GM12878 (cell line): ENCODE data around the gene RNF149. TPM values are rescaled to one million over a fixed set of nuclear protein-coding genes. Genes with fewer than 3 reads are reported as not detected.

Experiments
- ATAC-seq: fragments of 200-7000 bp; cut with Tn5 transposase; 3 replicates; pipeline ENCODE4 v1.9.1; 2020; ENCODE audit warnings: mild to moderate bottlenecking, moderate library complexity
- BruUV-seq: library from RNA; stranded (reverse); fragments of 400-500 nt; replicated peaks from 2 replicates; lab custom pipeline; 2021; lab: Mats Ljungman, UMichigan
- CTCF ChIA-PET: fragments of 300-600 bp; sonication (Branson Sonifier 250); formaldehyde crosslinking; extraction: SDS; loops from one replicate; lab custom pipeline; 2021; ENCODE audit warnings: inconsistent platforms; lab: Yijun Ruan, JAX
- POLR2A ChIA-PET: fragments of 350-600 bp; formaldehyde crosslinking; extraction: SDS; loops from one replicate; lab custom pipeline; 2021; ENCODE audit warnings: inconsistent platforms; lab: Charles Lee
- RAD21 ChIA-PET: fragments of 300-600 bp; sonication (Branson Sonifier 250); formaldehyde crosslinking; loops from one replicate; lab custom pipeline; 2023; ENCODE audit warnings: antibody characterized with exemption; ENCODE audit not compliant: unreplicated experiment; lab: Charles Lee
- SMC1A ChIA-PET: fragments of 300-600 bp; sonication (Branson Sonifier 250); formaldehyde crosslinking; loops from one replicate; lab custom pipeline; 2023; ENCODE audit not compliant: unreplicated experiment, uncharacterized antibody; lab: Charles Lee
- DNase-seq: peaks from one replicate; pipeline ENCODE4 v3.0.0-alpha.2; 2011; ENCODE audit warnings: low read depth, low spot score
- FAIRE-seq: peaks from 3 replicates; lab custom pipeline; 2011; peaks lifted over from hg19 to GRCh38; lab: Jason Lieb, UNC
- H2AFZ ChIP-seq: 2 replicates; pipeline ENCODE4 v1.6.0; 2011; ENCODE audit warnings: low read depth, low read length, control low read depth; ENCODE audit not compliant: control insufficient read depth
- H3K27ac ChIP-seq: 2 replicates; pipeline ENCODE4 v1.5.1; 2011; ENCODE audit warnings: control low read depth; ENCODE audit not compliant: control insufficient read depth, insufficient read depth
- H3K27me3 ChIP-seq, 2 experiments: replicated peaks in 1 of 2; 2 replicates each; pipeline versions ENCODE4 v1.6.0 to v1.6.1; 2011; ENCODE audit warnings: low read length in 1 of 2; ENCODE audit not compliant: control insufficient read depth in 2 of 2, insufficient read depth in 2 of 2
- H3K36me3 ChIP-seq, 2 experiments: 2 replicates each; pipeline ENCODE4 v1.5.1; 2011; ENCODE audit warnings: low read length in 1 of 2; ENCODE audit not compliant: control insufficient read depth in 2 of 2, insufficient read depth in 2 of 2
- H3K4me1 ChIP-seq: 2 replicates; pipeline ENCODE4 v1.6.1; 2011; ENCODE audit warnings: mild to moderate bottlenecking, low read length, moderate library complexity, mixed read lengths; ENCODE audit not compliant: control insufficient read depth, insufficient read depth
- H3K4me2 ChIP-seq: 2 replicates; pipeline ENCODE4 v1.6.0; 2011; ENCODE audit warnings: control low read depth; ENCODE audit not compliant: control insufficient read depth, insufficient read depth
- H3K4me3 ChIP-seq: fragments of 200-600 bp; sonication (generic); 2 replicates; pipeline ENCODE4 v1.5.1; 2016
- H3K79me2 ChIP-seq: 2 replicates; pipeline ENCODE4 v1.6.0; 2011; ENCODE audit warnings: low read length; ENCODE audit not compliant: control insufficient read depth, insufficient read depth
- H3K9ac ChIP-seq: 2 replicates; pipeline ENCODE4 v1.8.0; 2011; ENCODE audit warnings: low read length, control low read depth, mixed read lengths; ENCODE audit not compliant: control insufficient read depth, insufficient read depth
- H3K9me3 ChIP-seq: replicated peaks from 3 replicates; pipeline ENCODE4 v1.5.1; 2011; ENCODE audit warnings: mild to moderate bottlenecking, low read length; ENCODE audit not compliant: control insufficient read depth, insufficient read depth
- H4K20me1 ChIP-seq: 2 replicates; pipeline ENCODE4 v1.6.0; 2011; ENCODE audit not compliant: control insufficient read depth, insufficient read depth
- ATF7 ChIP-seq: fragments of 450-650 bp; IDR thresholded peaks from 2 replicates; pipeline ENCODE4 v1.6.1; 2016; ENCODE audit warnings: low read depth, mild to moderate bottlenecking
- BCL11A ChIP-seq: IDR thresholded peaks from 2 replicates; pipeline ENCODE4 v1.6.1; 2011; ENCODE audit warnings: low read depth, low read length
- CBX5 ChIP-seq: sonication (generic); IDR thresholded peaks from 2 replicates; pipeline ENCODE4 v1.6.1; 2016; ENCODE audit warnings: low read depth, moderate library complexity, mild to moderate bottlenecking, inconsistent platforms
- MTA2 ChIP-seq: fragments of 450-650 bp; IDR thresholded peaks from 2 replicates; pipeline ENCODE4 v1.6.1; 2016; ENCODE audit warnings: low read depth, mild to moderate bottlenecking, moderate library complexity
- NR2C2 ChIP-seq: IDR thresholded peaks from 2 replicates; pipeline ENCODE4 v1.6.1; 2011; ENCODE audit warnings: borderline replicate concordance, low read depth; ENCODE audit not compliant: control insufficient read depth, insufficient read length
- SIX5 ChIP-seq: IDR thresholded peaks from 2 replicates; pipeline ENCODE4 v1.6.1; 2011; ENCODE audit warnings: mild to moderate bottlenecking, low read depth, low read length, moderate library complexity; ENCODE audit not compliant: severe bottlenecking
- SREBF1 ChIP-seq: IDR thresholded peaks from 2 replicates; pipeline ENCODE4 v1.6.1; 2012; ENCODE audit warnings: mild to moderate bottlenecking, low read length
- ZNF622 ChIP-seq: fragments of 450-650 bp; IDR thresholded peaks from 2 replicates; pipeline ENCODE4 v1.6.1; 2017; ENCODE audit warnings: mild to moderate bottlenecking, inconsistent platforms
- ZSCAN29 ChIP-seq: fragments of 450-650 bp; IDR thresholded peaks from 2 replicates; pipeline ENCODE4 v1.6.1; 2017; ENCODE audit warnings: mild to moderate bottlenecking, moderate library complexity
- WGBS: methylation state at CpG from one replicate; pipeline ENCODE4 v1.1.6; 2016; ENCODE audit warnings: low lambda C conversion rate; ENCODE audit not compliant: insufficient replicate concordance, insufficient coverage; ENCODE audit errors: missing lambda C conversion rate; 5-methylcytosine and 5-hydroxymethylcytosine counted together
- in situ Hi-C: fragments of 300-500 bp; cut with MboI; formaldehyde crosslinking; loops from 9 replicates; pipeline ENCODE4 v1.14.3; 2018; ENCODE audit warnings: mixed read lengths
- intact Hi-C: fragments of 100-400 bp; cut with micrococcal nuclease; formaldehyde crosslinking; loops from one replicate; pipeline ENCODE4 v1.14.2; 2022; ENCODE audit not compliant: unreplicated experiment
- polyA plus RNA-seq, 11 experiments: library from polyadenylated mRNA; depleted of rRNA in 4 of 11; unstranded in 6 of 11; stranded (reverse) in 5 of 11; fragments of >200 nt; fragmentation: Nextera tagmentation in 4 of 11; fragmentation: Illumina TruSeq in 1 of 11; extraction: Ambion mirVana in 4 of 11; extraction: Trizol in 1 of 11; gene quantifications; 1 replicate in 1 of 11; 2 replicates in 10 of 11; pipeline versions ENCODE4 v1.2.1 to v1.2.3, GENCODE V29; 2011 to 2016; ENCODE audit warnings: inconsistent platforms in 2 of 11, missing spikeins in 2 of 11, low read depth in 1 of 11
- total RNA-seq, 4 experiments: library from RNA; depleted of rRNA in 3 of 4; stranded (reverse); fragments of >200 nt in 3 of 4; fragmentation: Illumina TruSeq in 1 of 4; extraction: Trizol in 1 of 4; gene quantifications; 2 replicates each; pipeline versions ENCODE4 v1.2.1 to v1.2.3, GENCODE V29; 2013 to 2021
- TF ChIP-seq, protein P1 (sequence below): IDR thresholded peaks from 2 replicates; pipeline ENCODE4 v1.6.1; 2012; ENCODE audit warnings: low read depth, low read length, improper control_type of control experiment
- TF ChIP-seq, protein P2 (sequence below): fragments of 450-650 bp; IDR thresholded peaks from 2 replicates; pipeline ENCODE4 v1.6.1; 2017; ENCODE audit warnings: mild to moderate bottlenecking, moderate library complexity
- TF ChIP-seq, protein P3 (sequence below): fragments of 450-650 bp; IDR thresholded peaks from 2 replicates; pipeline ENCODE4 v1.6.1; 2018; ENCODE audit warnings: mild to moderate bottlenecking, low read depth, moderate library complexity; ENCODE audit not compliant: partially characterized antibody
- TF ChIP-seq, protein P4 (sequence below): fragments of 450-650 bp; IDR thresholded peaks from 2 replicates; pipeline ENCODE4 v1.6.1; 2017; ENCODE audit warnings: mild to moderate bottlenecking, moderate library complexity

Gene RNF149
- total and polyA plus RNA-seq, 10 of the 15 experiments (the other 5 are each of a cell fraction or from before 2014, with no cell fraction given) = 5.2 to 38.4 (median 16.3) TPM

DNA sequence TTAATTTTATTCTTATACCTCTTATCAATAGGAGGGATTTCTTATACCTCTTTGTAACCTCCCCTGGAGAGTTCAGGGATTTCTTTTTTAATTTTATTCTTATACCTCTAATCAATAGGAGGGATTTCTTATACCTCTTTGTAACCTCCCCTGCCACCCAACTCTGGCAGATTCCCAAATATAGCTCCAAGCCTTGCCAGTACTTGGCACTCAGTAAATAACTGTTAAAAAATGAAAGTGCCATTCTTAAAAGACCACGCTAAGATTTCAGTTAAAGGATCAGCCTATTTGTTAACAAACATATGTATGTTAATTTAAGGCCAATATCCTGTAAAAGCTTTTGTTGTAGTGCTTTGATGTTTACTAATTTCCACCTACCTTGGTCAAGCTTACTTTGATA is 4.8 kb downstream of the RNF149 start:
- SMC1A ChIA-PET = interaction anchor here (2.0 kb wide), 1 partner anchor 28 kb away, joined by 7 read pairs; no protein-coding TSS in a partner anchor
- DNase-seq (no peak), ATAC-seq (no peak), FAIRE-seq (no peak)
- Histone ChIP-seq H3K27ac (no peak overlapping the region), H3K79me2 (peaks cover 18% of the 10 kb centered on the region), H3K9me3 (no peaks in the 10 kb centered on the region), H3K9ac (no peak overlapping the region), H3K4me3 (no peak overlapping the region), H3K4me1 (peaks cover 31% of the 10 kb centered on the region), H3K27me3 (no peaks in the 10 kb centered on the region), H4K20me1 (no peaks in the 10 kb centered on the region), H3K4me2 (no peak overlapping the region), H3K36me3 (no peaks in the 10 kb centered on the region; a peak in 1 of 4 replicates), H2AFZ (no peak overlapping the region)
- CTCF ChIA-PET = no interaction called here
- RAD21 ChIA-PET = no interaction called here
- intact Hi-C loops = no loop called here
- in situ Hi-C loops = no loop called here
- WGBS = 97% methylated on average over 1 of the region's 1 CpG
- POLR2A ChIA-PET = interaction anchor here (0.7 kb wide), 1 partner anchor 25 kb away, joined by 3 read pairs; no protein-coding TSS in a partner anchor
- BruUV-seq = no TSS peak
- TF ChIP-seq BCL11A = no peak
- no peak for TF ChIP-seq CBX5
- TF ChIP-seq NR2C2 = no peak
- no peak for TF ChIP-seq SIX5
- TF ChIP-seq ZSCAN29 = no peak
- TF ChIP-seq, protein P1, sequence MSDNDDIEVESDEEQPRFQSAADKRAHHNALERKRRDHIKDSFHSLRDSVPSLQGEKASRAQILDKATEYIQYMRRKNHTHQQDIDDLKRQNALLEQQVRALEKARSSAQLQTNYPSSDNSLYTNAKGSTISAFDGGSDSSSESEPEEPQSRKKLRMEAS = no peak
- TF ChIP-seq, protein P2, sequence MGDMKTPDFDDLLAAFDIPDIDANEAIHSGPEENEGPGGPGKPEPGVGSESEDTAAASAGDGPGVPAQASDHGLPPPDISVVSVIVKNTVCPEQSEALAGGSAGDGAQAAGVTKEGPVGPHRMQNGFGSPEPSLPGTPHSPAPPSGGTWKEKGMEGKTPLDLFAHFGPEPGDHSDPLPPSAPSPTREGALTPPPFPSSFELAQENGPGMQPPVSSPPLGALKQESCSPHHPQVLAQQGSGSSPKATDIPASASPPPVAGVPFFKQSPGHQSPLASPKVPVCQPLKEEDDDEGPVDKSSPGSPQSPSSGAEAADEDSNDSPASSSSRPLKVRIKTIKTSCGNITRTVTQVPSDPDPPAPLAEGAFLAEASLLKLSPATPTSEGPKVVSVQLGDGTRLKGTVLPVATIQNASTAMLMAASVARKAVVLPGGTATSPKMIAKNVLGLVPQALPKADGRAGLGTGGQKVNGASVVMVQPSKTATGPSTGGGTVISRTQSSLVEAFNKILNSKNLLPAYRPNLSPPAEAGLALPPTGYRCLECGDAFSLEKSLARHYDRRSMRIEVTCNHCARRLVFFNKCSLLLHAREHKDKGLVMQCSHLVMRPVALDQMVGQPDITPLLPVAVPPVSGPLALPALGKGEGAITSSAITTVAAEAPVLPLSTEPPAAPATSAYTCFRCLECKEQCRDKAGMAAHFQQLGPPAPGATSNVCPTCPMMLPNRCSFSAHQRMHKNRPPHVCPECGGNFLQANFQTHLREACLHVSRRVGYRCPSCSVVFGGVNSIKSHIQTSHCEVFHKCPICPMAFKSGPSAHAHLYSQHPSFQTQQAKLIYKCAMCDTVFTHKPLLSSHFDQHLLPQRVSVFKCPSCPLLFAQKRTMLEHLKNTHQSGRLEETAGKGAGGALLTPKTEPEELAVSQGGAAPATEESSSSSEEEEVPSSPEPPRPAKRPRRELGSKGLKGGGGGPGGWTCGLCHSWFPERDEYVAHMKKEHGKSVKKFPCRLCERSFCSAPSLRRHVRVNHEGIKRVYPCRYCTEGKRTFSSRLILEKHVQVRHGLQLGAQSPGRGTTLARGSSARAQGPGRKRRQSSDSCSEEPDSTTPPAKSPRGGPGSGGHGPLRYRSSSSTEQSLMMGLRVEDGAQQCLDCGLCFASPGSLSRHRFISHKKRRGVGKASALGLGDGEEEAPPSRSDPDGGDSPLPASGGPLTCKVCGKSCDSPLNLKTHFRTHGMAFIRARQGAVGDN = no peak
- no peak for TF ChIP-seq MTA2
- TF ChIP-seq ATF7 = no peak
- TF ChIP-seq, protein P3, sequence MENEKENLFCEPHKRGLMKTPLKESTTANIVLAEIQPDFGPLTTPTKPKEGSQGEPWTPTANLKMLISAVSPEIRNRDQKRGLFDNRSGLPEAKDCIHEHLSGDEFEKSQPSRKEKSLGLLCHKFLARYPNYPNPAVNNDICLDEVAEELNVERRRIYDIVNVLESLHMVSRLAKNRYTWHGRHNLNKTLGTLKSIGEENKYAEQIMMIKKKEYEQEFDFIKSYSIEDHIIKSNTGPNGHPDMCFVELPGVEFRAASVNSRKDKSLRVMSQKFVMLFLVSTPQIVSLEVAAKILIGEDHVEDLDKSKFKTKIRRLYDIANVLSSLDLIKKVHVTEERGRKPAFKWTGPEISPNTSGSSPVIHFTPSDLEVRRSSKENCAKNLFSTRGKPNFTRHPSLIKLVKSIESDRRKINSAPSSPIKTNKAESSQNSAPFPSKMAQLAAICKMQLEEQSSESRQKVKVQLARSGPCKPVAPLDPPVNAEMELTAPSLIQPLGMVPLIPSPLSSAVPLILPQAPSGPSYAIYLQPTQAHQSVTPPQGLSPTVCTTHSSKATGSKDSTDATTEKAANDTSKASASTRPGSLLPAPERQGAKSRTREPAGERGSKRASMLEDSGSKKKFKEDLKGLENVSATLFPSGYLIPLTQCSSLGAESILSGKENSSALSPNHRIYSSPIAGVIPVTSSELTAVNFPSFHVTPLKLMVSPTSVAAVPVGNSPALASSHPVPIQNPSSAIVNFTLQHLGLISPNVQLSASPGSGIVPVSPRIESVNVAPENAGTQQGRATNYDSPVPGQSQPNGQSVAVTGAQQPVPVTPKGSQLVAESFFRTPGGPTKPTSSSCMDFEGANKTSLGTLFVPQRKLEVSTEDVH = no peak
- TF ChIP-seq ZNF622 = no peak
- TF ChIP-seq, protein P4, sequence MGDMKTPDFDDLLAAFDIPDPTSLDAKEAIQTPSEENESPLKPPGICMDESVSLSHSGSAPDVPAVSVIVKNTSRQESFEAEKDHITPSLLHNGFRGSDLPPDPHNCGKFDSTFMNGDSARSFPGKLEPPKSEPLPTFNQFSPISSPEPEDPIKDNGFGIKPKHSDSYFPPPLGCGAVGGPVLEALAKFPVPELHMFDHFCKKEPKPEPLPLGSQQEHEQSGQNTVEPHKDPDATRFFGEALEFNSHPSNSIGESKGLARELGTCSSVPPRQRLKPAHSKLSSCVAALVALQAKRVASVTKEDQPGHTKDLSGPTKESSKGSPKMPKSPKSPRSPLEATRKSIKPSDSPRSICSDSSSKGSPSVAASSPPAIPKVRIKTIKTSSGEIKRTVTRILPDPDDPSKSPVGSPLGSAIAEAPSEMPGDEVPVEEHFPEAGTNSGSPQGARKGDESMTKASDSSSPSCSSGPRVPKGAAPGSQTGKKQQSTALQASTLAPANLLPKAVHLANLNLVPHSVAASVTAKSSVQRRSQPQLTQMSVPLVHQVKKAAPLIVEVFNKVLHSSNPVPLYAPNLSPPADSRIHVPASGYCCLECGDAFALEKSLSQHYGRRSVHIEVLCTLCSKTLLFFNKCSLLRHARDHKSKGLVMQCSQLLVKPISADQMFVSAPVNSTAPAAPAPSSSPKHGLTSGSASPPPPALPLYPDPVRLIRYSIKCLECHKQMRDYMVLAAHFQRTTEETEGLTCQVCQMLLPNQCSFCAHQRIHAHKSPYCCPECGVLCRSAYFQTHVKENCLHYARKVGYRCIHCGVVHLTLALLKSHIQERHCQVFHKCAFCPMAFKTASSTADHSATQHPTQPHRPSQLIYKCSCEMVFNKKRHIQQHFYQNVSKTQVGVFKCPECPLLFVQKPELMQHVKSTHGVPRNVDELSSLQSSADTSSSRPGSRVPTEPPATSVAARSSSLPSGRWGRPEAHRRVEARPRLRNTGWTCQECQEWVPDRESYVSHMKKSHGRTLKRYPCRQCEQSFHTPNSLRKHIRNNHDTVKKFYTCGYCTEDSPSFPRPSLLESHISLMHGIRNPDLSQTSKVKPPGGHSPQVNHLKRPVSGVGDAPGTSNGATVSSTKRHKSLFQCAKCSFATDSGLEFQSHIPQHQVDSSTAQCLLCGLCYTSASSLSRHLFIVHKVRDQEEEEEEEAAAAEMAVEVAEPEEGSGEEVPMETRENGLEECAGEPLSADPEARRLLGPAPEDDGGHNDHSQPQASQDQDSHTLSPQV = no peak
- TF ChIP-seq SREBF1 = no peak
